Hematopoietic multipotent progenitor cell treated with erythropoietin and hydrocortisone succinate and interleukin-3 and kit ligand, for 6 days (in vitro differentiated cells): ENCODE data around the gene ERVK3-1.
"Not testable (repeated sequence)": the region's sequence is repeated elsewhere in the genome, so short reads cannot be mapped to it uniquely, and the experiment has no call there.

Source experiments
- DNase-seq: peaks from one replicate; pipeline ENCODE4 v3.0.0-alpha.2; 2015

Gene ERVK3-1, protein sequence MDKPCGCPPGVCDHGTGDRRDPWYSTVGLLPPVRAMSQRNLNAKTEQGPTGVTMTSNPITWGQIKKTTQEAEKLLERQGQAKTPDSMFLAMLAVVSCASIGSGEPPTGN

GRCh38 chr19:58305065-58305931 is at the start of gene ERVK3-1:
Gene ERVK3-1, plus strand, starts transcription at chr19:58305377. Its CDS starts 6,792 bp downstream, at chr19:58312169.
- DNase-seq: peak; percentile 99

- not testable (repeated sequence) for DNase-seq
Observed at GRCh38 chr19:58258259-58258658, 46.9 kb upstream of the ERVK3-1 start.

DNA sequence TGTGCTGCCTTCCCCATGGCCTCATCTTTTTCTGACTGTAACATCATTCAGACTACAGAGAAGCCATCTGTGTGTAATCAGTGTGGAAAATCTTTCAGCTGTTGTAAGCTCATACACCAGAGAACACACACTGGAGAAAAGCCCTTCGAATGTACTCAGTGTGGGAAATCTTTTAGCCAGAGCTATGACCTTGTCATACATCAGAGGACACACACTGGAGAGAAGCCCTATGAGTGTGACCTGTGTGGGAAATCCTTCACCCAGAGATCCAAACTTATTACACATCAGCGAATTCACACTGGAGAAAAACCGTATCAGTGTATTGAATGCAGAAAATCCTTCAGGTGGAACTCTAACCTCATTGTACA is 43.6 kb upstream of the ERVK3-1 start:
- no peak for DNase-seq

GRCh38 chr19:58261968-58262921 is 42.9 kb upstream of the ERVK3-1 start:
- peak; percentile 15 for DNase-seq

DNA sequence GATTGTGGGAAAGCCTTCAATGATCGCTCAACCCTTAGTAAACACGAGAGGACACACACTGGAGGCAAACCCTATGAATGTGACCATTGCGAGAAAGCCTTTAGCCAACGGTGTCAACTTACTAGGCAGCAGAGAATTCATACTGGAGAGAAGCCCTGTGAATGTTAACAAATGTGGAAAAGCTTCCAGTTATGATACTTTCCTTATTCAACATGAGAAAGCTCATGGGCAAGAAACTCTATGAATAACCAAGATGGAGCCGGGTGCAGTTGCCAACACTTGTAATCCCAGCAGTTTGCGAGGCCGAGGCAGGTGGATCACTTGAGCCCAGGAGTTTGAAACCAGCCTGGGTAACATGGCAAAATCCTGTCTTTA is 42.3 kb upstream of the ERVK3-1 start:
- DNase-seq: no peak

DNA sequence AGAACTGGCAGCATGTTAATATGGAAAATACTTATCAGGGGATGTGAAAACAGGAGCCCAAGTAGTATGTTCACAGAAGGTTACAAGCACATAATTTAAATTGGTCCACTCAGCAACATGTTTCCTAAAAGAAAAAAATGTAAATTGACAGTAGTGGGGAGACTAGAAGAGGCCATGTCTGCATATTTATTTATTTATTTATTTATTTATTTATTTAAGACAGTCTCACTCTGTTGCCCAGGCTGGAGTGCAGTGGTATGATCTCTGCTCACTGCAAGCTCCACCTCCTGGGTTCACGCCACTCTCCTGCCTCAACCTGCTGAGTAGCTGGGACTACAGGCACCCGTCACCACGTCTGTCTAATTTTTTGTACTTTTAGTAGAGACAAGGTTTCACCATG is 40.1 kb upstream of the ERVK3-1 start:
- DNase-seq: no peak

DNA sequence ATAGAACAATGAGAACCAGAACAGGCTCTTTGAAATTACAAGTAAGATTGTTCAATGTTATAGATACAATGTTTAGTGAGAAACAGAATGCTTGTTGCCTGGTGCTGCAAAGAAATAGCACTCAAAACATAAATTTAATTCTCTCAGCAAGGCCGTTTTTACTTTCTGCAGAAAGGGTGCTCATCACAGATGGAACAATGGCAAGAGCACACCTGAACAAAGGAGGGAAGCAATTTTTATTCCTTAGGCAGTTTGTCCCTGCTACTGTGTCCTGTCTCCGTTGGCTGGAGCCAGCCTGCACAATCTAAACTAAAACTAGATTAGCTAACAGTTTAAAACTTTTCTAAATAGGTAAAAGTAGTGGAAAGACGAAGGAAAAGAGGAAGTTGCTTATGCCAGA is 36.8 kb upstream of the ERVK3-1 start:
- DNase-seq: no peak

DNA sequence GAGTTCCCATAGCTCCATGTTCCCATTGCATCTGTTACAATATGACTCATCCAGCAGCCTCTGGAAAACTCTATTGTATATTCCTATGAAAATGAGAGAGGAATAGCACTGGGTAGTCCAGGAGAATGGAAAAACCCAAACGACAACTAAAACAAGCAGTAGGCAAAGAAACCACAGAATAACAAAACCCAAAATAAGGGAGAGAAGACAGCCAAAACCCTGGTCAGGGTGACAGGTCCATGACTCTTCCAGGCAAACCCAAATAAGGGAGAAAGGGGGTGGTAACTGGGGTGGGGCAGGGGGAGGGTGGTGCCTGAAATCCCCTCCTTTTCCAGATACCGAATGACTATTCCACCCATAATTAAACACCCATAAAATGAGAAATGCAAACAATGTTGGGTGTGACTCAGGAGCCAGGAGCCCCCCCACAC is 30.4 kb upstream of the ERVK3-1 start:
- no peak for DNase-seq

- DNase-seq: no peak
Observed at GRCh38 chr19:58275564-58275963, 29.6 kb upstream of the ERVK3-1 start.

DNA sequence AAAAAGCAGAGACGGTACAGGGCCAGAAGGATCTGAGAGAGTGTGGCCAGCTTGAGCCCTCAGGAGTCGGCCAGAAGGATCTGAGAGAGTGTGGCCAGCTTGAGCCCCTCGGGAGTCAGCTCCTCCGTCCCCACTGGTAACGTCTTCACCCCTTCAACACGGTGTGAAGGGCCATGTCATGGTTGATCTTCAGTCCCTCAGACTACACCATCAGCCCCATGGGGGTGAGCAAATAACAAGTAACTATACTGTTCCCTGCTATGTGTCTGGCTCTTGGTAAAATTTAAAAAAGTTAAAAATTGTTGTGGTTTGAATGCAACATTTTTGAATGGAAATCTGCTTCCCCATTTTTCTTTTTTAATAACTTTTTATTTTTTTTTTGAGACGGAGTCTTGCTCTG is 28.0 kb upstream of the ERVK3-1 start:
- DNase-seq: no peak

- DNase-seq: peak; percentile 34
Observed at GRCh38 chr19:58277748-58278540, 27.2 kb upstream of the ERVK3-1 start.

DNA sequence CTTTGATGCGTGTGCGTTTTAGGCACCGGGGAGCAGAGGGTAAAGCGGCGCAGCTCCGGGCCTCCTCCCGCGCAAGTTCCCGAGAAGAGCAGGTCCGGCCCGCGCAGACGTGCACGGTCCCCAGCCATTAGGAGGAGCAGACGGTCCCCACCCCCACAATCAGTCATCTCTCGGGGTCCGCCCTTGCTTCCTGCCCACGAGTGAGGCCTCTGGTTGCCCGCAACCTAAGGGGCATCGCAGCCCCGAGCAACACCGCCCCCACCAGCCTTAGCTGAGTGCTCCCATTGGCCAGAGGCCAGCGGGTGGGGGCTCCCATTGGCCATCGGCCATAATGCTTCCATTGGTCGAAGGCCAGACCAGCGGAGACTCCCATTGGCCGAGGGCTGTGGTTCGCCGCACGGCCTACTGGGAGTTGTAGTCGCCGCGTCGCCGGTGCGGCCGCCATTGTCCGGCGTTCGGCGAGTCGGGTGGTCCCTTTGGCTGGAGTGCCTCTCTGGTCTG is 26.6 kb upstream of the ERVK3-1 start, which contains the start of gene ZNF8:
Gene ZNF8, plus strand, starts transcription at position 415 of the 501 bp plus-strand sequence. CDS start 127 bp downstream, outside the sequence.
- DNase-seq: peak; percentile 99

GRCh38 chr19:58279042-58279924 is 25.9 kb upstream of the ERVK3-1 start:
- peak; percentile 96 for DNase-seq

GRCh38 chr19:58279925-58280316 is 25.3 kb upstream of the ERVK3-1 start:
- no peak for DNase-seq

DNA sequence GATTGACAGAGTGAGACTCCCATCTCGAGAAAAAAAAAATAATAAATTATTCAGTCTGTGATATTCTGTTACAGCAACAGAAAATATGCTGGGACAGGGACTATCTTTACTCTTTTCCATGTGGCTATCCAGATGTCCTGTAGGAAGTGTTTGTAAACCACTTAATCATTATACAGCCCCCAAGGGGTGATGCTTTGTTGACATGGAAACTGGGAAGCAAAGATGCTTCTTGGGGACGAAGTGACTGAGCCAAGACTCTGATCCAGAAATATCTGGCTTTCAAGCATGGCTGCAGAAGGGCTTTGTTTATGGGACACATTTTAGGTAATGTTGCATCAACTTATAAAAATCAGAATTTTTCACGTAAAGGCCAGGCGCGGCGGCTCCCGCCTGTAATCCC is 21.0 kb upstream of the ERVK3-1 start:
- no peak for DNase-seq

DNA sequence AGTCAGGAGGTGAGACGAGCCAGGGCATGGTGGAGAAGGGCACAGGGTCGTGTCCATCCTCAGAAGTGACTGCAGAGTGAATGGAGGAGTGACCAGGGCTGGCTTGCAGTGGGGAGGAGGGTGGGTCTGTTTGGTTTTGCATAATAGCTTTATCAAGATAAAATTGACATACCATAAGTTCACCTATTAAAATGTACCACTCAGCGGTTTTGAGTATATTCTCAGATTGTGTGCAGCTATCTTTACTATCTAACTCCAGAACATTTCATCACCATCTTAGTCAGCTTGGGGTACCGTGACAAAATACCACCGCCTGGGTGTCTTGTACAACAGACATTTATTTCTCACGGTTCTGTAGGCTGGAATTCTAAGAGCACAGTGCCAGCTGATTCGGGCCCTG is 13.2 kb upstream of the ERVK3-1 start:
- DNase-seq: no peak

DNA sequence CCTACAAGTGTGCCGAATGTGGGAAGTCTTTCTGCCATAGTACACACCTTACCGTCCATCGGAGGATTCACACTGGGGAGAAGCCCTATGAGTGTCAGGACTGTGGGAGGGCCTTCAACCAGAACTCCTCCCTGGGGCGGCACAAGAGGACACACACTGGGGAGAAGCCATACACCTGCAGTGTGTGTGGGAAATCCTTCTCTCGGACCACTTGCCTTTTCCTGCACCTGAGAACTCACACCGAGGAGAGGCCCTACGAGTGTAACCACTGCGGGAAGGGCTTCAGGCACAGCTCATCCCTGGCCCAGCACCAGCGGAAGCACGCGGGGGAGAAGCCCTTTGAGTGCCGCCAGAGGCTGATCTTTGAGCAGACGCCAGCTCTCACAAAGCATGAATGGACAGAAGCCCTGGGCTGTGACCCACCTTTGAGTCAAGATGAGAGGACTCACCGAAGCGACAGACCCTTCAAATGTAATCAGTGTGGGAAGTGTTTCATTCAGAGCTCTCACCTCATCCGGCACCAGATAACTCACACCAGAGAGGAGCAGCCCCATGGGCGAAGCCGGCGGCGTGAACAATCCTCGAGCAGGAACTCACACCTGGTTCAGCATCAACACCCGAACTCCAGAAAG is 10.3 kb upstream of the ERVK3-1 start:
- DNase-seq: no peak

- no peak for DNase-seq
Observed at GRCh38 chr19:58296104-58296503, 9.1 kb upstream of the ERVK3-1 start.

DNA sequence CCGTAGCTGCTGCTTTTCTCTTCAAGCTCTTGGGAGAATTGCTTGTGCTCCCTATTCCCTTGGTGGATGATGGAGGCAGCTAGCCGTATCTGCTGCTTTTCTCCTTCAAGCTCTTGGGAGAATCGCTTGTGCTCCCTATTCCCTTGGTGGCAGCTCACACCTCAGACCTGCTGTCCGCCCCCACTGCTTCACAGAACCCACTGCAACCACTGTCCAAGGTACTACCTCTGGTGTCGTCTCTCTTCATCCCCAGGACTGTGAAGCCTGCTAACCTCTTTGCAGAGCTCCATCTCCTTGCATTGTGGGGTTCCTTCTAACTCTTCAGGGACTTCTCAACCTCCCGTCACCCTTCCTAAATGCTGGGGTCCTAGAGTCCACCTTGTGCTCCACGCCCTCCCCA is 4.6 kb upstream of the ERVK3-1 start:
- DNase-seq: no peak

GRCh38 chr19:58304255-58304654 is 922 bp upstream of the ERVK3-1 start:
- no peak for DNase-seq

- no peak for DNase-seq
Observed at GRCh38 chr19:58304748-58305064, 471 bp upstream of the ERVK3-1 start.
